Peyer's patch (tissue), 4 donors: ENCODE results near the gene OSTM1. TPM values are rescaled to one million over a fixed set of nuclear protein-coding genes. Genes with fewer than 3 reads are reported as not detected.

ENCODE experiments used
- DNase-seq, 3 donors: peaks; one replicate each; pipeline ENCODE4 v3.0.0-alpha.2; 2017 to 2019
- H3K27ac ChIP-seq, 4 donors: fragments of 200-600 bp; sonication (generic); one replicate each; pipeline ENCODE4 v1.5.1; 2016 to 2019
- H3K27me3 ChIP-seq, 2 donors: fragments of 200-600 bp; sonication (generic); one replicate each; pipeline ENCODE4 v1.5.1; 2019
- H3K36me3 ChIP-seq, 3 donors: fragments of 200-600 bp; sonication (generic); one replicate each; pipeline ENCODE4 v1.5.1; 2016 to 2019
- H3K4me1 ChIP-seq, 4 donors: fragments of 200-600 bp; sonication (generic); one replicate each; pipeline ENCODE4 v1.5.1; 2016 to 2019
- H3K4me3 ChIP-seq, 4 donors: fragments of 200-600 bp; sonication (generic); 1 replicate in 3 of 4; 2 replicates in 1 of 4; pipeline ENCODE4 v1.5.1; 2016 to 2019; ENCODE audit warnings: mild to moderate bottlenecking in 1 of 4
- H3K9me3 ChIP-seq, 4 donors: fragments of 200-600 bp; sonication (generic); one replicate each; pipeline ENCODE4 v1.5.1; 2016 to 2019; ENCODE audit warnings: mild to moderate bottlenecking in 1 of 4
- POLR2A ChIP-seq, 2 donors: fragments of 450-650 bp; IDR thresholded peaks; one replicate each; pipeline ENCODE4 v1.5.1; 2017; ENCODE audit warnings: antibody characterized with exemption in 2 of 2, mild to moderate bottlenecking in 2 of 2, moderate library complexity in 2 of 2
- total RNA-seq, 4 donors: library from RNA; depleted of rRNA; stranded (reverse); fragments of >200 nt; gene quantifications; one replicate each; pipeline ENCODE4 v1.1.0, GENCODE V29; 2016
- TF ChIP-seq, protein P1 (sequence below), 6 experiments: fragments of 450-650 bp in 4 of 6; fragments of 200-600 bp in 2 of 6; sonication (generic) in 1 of 6; IDR thresholded peaks; one replicate each; pipeline ENCODE4 v1.5.1; 2017 to 2019; ENCODE audit warnings: antibody characterized with exemption in 6 of 6, mild to moderate bottlenecking in 3 of 6, moderate library complexity in 1 of 6

Gene OSTM1
- total RNA-seq, 4 donors from 2014 or later, result 25.6 to 47.0 (median 36.6) TPM

GRCh38 chr6:108116546-108117426 is 42.2 kb upstream of the OSTM1 start:
- TF ChIP-seq, protein P1, sequence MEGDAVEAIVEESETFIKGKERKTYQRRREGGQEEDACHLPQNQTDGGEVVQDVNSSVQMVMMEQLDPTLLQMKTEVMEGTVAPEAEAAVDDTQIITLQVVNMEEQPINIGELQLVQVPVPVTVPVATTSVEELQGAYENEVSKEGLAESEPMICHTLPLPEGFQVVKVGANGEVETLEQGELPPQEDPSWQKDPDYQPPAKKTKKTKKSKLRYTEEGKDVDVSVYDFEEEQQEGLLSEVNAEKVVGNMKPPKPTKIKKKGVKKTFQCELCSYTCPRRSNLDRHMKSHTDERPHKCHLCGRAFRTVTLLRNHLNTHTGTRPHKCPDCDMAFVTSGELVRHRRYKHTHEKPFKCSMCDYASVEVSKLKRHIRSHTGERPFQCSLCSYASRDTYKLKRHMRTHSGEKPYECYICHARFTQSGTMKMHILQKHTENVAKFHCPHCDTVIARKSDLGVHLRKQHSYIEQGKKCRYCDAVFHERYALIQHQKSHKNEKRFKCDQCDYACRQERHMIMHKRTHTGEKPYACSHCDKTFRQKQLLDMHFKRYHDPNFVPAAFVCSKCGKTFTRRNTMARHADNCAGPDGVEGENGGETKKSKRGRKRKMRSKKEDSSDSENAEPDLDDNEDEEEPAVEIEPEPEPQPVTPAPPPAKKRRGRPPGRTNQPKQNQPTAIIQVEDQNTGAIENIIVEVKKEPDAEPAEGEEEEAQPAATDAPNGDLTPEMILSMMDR (IDR thresholded peaks at IDR 0.05), result no peak
- TF ChIP-seq POLR2A (IDR thresholded peaks at IDR 0.05), result no peak
- Histone ChIP-seq H3K4me3 (peak overlapping the region in 3 of 4 donors; percentile 60 to 65 (median 63)), H3K9me3 (no peaks in the 10 kb centered on the region), H3K36me3 (no peaks in the 10 kb centered on the region), H3K27ac (no peak overlapping the region), H3K4me1 (peaks cover 3 to 53% (median 34%) of the 10 kb centered on the region in 4 donors), H3K27me3 (peaks cover 0 to 62% of the 10 kb centered on the region in 2 donors)
- no peak for DNase-seq

DNA sequence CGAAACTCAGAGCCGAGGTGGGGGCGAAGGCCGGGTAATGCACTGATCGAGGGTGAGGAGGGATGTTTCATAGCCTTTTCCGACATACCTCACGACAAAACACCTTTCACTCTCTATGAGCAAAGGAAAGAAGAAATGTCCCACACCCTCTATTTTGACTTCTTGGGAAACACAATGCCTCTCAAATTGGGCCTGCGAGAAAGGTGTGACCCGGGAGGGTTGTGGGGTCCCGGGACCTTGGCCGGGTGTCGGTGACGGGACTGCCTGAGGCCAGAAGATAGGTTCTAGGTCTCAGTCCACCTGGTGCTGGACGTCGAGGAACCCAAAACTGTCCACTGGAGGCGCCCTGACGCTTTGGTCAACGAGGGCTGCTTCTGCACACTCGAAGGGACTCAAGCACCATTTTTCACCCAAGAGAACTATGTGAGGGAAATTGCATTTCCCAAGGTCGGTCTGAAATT is 41.1 kb upstream of the OSTM1 start:
- no peaks in the 10 kb centered on the region for H3K36me3 ChIP-seq
- no peak overlapping the region for H3K27ac ChIP-seq
- H3K9me3 ChIP-seq, result no peaks in the 10 kb centered on the region
- DNase-seq, result peak in 2 of 3 donors; percentile 66 to 73
- H3K4me1 ChIP-seq, result peaks cover 3 to 53% (median 34%) of the 10 kb centered on the region in 4 donors
- TF ChIP-seq, protein P1 (IDR thresholded peaks at IDR 0.05), result peak in 4 of 6 experiments; percentile 13 to 50 (median 37)
- no peak for TF ChIP-seq POLR2A (IDR thresholded peaks at IDR 0.05)
- peak overlapping the region in 2 of 4 donors; percentile 42 to 49 for H3K4me3 ChIP-seq
- H3K27me3 ChIP-seq, result peaks cover 0 to 55% of the 10 kb centered on the region in 2 donors

DNA sequence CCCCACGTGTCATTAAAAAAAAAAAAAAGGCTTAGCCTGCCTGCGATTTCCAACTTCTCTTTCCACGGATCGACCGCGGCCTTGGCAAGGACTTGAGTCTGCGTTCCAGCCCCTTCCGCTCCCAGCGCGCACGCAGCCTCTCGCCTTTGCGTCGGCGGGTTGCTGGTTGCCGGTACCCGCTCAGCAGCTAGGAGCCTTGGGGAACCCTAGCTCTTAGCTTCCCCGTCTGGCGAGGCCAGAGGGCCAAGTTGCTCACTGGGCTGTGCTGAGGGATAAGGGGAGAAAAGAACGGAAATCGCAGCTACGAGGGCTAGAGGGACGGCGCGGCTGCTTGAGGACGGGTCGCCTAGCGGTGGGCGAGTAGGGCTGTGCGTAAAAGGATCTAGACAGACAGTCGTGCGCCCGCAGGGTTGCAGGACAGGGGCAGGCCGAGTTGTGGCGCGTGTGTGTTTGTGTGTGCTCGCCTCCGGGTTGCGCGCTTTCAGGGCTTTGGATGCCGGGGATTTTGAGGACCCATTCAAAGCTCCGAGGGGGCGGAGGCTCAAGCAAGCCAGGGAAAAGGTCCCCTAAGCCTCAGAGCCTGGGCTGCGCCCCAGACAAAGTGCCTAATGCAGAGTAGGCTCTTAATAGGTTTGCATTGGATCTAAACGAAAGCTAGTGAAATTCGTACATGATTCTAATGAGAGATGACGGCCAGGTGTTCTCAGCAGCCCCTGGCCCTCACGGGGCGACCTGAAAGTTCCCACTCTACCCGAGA is 40.5 kb upstream of the OSTM1 start:
- no peaks in the 10 kb centered on the region for H3K9me3 ChIP-seq
- H3K4me1 ChIP-seq, result peaks cover 3 to 53% (median 34%) of the 10 kb centered on the region in 4 donors
- no peak for TF ChIP-seq POLR2A (IDR thresholded peaks at IDR 0.05)
- TF ChIP-seq, protein P1 (IDR thresholded peaks at IDR 0.05), result no peak
- H3K27me3 ChIP-seq, result peaks cover 0 to 54% of the 10 kb centered on the region in 2 donors
- no peak overlapping the region for H3K27ac ChIP-seq
- peak in 2 of 3 donors; percentile 54 to 62 for DNase-seq
- H3K4me3 ChIP-seq, result peak overlapping the region in 3 of 4 donors; percentile 34 to 49 (median 42)
- no peaks in the 10 kb centered on the region for H3K36me3 ChIP-seq

DNA sequence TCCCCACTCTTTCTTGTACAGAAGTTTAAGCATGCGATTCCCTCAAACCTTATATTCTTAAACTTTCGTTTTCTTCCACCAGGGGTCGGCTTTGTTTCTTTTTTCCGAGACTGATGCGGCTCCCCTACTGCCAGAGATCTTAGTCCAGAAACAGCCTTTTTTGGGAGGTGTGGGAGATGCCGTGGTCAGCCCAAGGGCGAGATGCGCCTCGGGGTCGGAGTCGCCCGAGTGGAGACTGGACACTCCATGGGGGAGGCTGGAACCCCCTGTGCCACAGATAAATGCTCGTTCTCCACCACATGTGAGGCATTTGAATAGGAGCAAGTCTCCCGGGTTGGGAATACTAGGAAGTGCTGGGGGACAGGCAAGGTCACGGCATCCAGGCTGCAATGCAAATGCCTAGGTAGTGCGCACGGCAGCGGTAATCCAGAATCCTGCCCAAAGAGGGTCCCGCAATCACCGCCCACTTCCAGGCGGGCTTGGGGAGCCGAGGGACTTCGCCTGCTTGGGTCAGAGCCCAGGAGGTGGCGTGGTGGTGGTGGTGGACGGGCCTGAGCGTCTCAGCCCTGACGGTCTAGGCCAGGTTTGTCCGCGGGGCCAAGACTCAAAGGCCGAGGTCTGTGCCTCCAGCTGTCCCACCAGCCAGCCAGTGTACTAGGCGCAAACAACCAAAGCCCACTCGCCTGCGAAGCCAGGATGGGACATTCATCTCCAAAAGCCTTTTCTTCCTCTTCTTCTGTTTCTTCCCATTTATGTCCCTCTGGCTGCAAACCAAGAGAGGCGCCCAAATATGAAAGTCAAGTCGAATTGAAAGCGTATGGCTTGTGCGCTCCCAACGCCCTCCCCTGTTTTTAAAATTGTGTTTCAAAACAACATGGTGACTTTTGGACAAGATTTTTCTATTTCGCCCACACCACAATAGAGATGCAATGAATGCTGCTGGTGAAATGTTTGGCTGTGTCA is 39.3 kb upstream of the OSTM1 start:
- Histone ChIP-seq H3K27me3 (peaks cover 0 to 42% of the 10 kb centered on the region in 2 donors), H3K27ac (no peak overlapping the region), H3K4me3 (peak overlapping the region in 3 of 4 donors; percentile 15 to 20 (median 15)), H3K36me3 (no peaks in the 10 kb centered on the region), H3K9me3 (no peaks in the 10 kb centered on the region), H3K4me1 (peaks cover 0 to 44% (median 26%) of the 10 kb centered on the region in 4 donors)
- DNase-seq, result peak in 1 of 3 donors; percentile 50
- no peak for TF ChIP-seq POLR2A (IDR thresholded peaks at IDR 0.05)
- TF ChIP-seq, protein P1 (IDR thresholded peaks at IDR 0.05), result peak in 5 of 6 experiments; percentile 38 to 58 (median 44)
